Measurements from ENCODE around the gene PLBD2. TPM values are rescaled to one million over a fixed set of nuclear protein-coding genes. Genes with fewer than 3 reads are reported as not detected.

The PLBD2 gene
- total and polyA plus RNA-seq, 8 donors = 2.7 to 32.4 (median 8.2) TPM

- no peak for TF ChIP-seq POLR2AphosphoS5 (IDR thresholded peaks at IDR 0.05)
- no peak for TF ChIP-seq POLR2A (IDR thresholded peaks at IDR 0.05)
- TF ChIP-seq EP300 (IDR thresholded peaks at IDR 0.05) = no peak
- no peak for TF ChIP-seq CTCF (IDR thresholded peaks at IDR 0.05)
- H3K36me3 ChIP-seq = no peaks in the 10 kb centered on the region
- no peak overlapping the region for H3K27ac ChIP-seq
- H3K4me1 ChIP-seq = peaks cover 0 to 6% (median 4%) of the 10 kb centered on the region in 4 donors
- intact Hi-C loops (cut with DNase I; ENCODE audit: low total_unique reads) = no loop called here
- H3K4me3 ChIP-seq = no peak overlapping the region
- 65 to 75% (median 68%) methylated on average over 9 of the region's 9 CpGs for WGBS, 5 donors
- peaks cover 0 to 26% (median 0%) of the 10 kb centered on the region in 3 donors for H3K27me3 ChIP-seq
- no peaks in the 10 kb centered on the region for H3K9me3 ChIP-seq
- no peak for DNase-seq
These were observed 69.5 kb downstream of the PLBD2 start for GRCh38 chr12:113427882-113428281.

- H3K4me3 ChIP-seq = no peak overlapping the region
- TF ChIP-seq EP300 (IDR thresholded peaks at IDR 0.05) (no peak), CTCF (IDR thresholded peaks at IDR 0.05) (no peak), POLR2A (IDR thresholded peaks at IDR 0.05) (no peak), POLR2AphosphoS5 (IDR thresholded peaks at IDR 0.05) (no peak)
- 62 to 92% (median 77%) methylated on average over 1 of the region's 1 CpG for WGBS, 5 donors
- H3K4me1 ChIP-seq = no peaks in the 10 kb centered on the region
- no peak for DNase-seq
- H3K27ac ChIP-seq = no peak overlapping the region
- peaks cover 0 to 26% (median 0%) of the 10 kb centered on the region in 3 donors for H3K27me3 ChIP-seq
- H3K9me3 ChIP-seq = no peaks in the 10 kb centered on the region
- intact Hi-C loops (cut with DNase I; ENCODE audit: low total_unique reads) = no loop called here
- H3K36me3 ChIP-seq = no peaks in the 10 kb centered on the region
These were observed 70.1 kb downstream of the PLBD2 start for GRCh38 chr12:113428482-113428881.

- Histone ChIP-seq H3K27me3 (peaks cover 0 to 17% (median 0%) of the 10 kb centered on the region in 3 donors), H3K4me3 (no peak overlapping the region), H3K36me3 (no peaks in the 10 kb centered on the region), H3K4me1 (no peaks in the 10 kb centered on the region), H3K9me3 (no peaks in the 10 kb centered on the region), H3K27ac (no peak overlapping the region)
- no peak for DNase-seq
- intact Hi-C loops (cut with DNase I; ENCODE audit: low total_unique reads) = no loop called here
- TF ChIP-seq POLR2AphosphoS5 (IDR thresholded peaks at IDR 0.05) = no peak
- TF ChIP-seq CTCF (IDR thresholded peaks at IDR 0.05) = no peak
- no peak for TF ChIP-seq POLR2A (IDR thresholded peaks at IDR 0.05)
- no peak for TF ChIP-seq EP300 (IDR thresholded peaks at IDR 0.05)
These were observed 74.6 kb downstream of the PLBD2 start for GRCh38 chr12:113432986-113433385.

GRCh38 chr12:113435367-113435766, 77.0 kb downstream of the PLBD2 start:
- 76 to 91% (median 85%) methylated on average over 2 to 5 of the region's 5 CpGs for WGBS, 5 donors
- Histone ChIP-seq H3K36me3 (no peaks in the 10 kb centered on the region), H3K4me3 (no peak overlapping the region), H3K4me1 (no peaks in the 10 kb centered on the region), H3K27ac (no peak overlapping the region), H3K9me3 (no peaks in the 10 kb centered on the region), H3K27me3 (peaks cover 0 to 15% (median 6%) of the 10 kb centered on the region in 3 donors)
- intact Hi-C loops (cut with DNase I; ENCODE audit: low total_unique reads) = no loop called here
- TF ChIP-seq CTCF (IDR thresholded peaks at IDR 0.05) (no peak), EP300 (IDR thresholded peaks at IDR 0.05) (no peak), POLR2AphosphoS5 (IDR thresholded peaks at IDR 0.05) (no peak), POLR2A (IDR thresholded peaks at IDR 0.05) (no peak)
- DNase-seq = no peak
